CD4-positive, alpha-beta T cell (primary cell): ENCODE measurements around the gene ZSWIM1. TPM values are rescaled to one million over a fixed set of nuclear protein-coding genes. Genes with fewer than 3 reads are reported as not detected.

Source experiments
- ATAC-seq: fragments of 200-7000 bp; cut with Tn5 transposase; one replicate; pipeline ENCODE4 v1.10.0; 2022; ENCODE audit warnings: mild to moderate bottlenecking; ENCODE audit not compliant: poor library complexity
- CTCF ChIA-PET: fragments of 350-600 bp; sonication (Branson Sonifier 250); formaldehyde crosslinking; loops from one replicate; lab custom pipeline; 2021; ENCODE audit warnings: antibody characterized with exemption, inconsistent platforms; lab: Charles Lee
- POLR2A ChIA-PET: fragments of 350-600 bp; sonication (Branson Sonifier 250); formaldehyde crosslinking; loops from one replicate; lab custom pipeline; 2021; ENCODE audit warnings: antibody characterized with exemption, inconsistent platforms; lab: Charles Lee
- DNase-seq, 14 experiments: peaks; one replicate each; pipeline ENCODE4 v3.0.0-alpha.2; 2013 to 2020; ENCODE audit warnings: mixed read lengths in 2 of 14
- H3K27ac ChIP-seq, 2 donors: one replicate each; pipeline versions ENCODE4 v1.5.1 to v1.7.0; 2013; ENCODE audit warnings: low read length in 2 of 2, low read depth in 1 of 2, mild to moderate bottlenecking in 1 of 2
- H3K27me3 ChIP-seq, 2 experiments: 1 replicate in 1 of 2; 2 replicates in 1 of 2; pipeline versions ENCODE4 v1.6.1 to v1.7.0; 2013; ENCODE audit warnings: low read length in 2 of 2, control low read depth in 1 of 2, mild to moderate bottlenecking in 1 of 2, moderate library complexity in 1 of 2; ENCODE audit not compliant: insufficient read depth in 2 of 2, control insufficient read depth in 1 of 2
- H3K36me3 ChIP-seq: one replicate; pipeline ENCODE4 v1.6.1; 2013; ENCODE audit warnings: low read length, control low read depth; ENCODE audit not compliant: insufficient read depth
- H3K4me1 ChIP-seq: one replicate; pipeline ENCODE4 v1.6.1; 2013; ENCODE audit warnings: low read length, control low read depth; ENCODE audit not compliant: insufficient read depth
- H3K4me3 ChIP-seq: one replicate; pipeline ENCODE4 v1.5.1; 2013; ENCODE audit warnings: mild to moderate bottlenecking, low read length, moderate library complexity
- H3K9me3 ChIP-seq, 2 experiments: 1 replicate in 1 of 2; 2 replicates in 1 of 2; pipeline versions ENCODE4 v1.6.1 to v1.7.0; 2013; ENCODE audit warnings: low read length in 2 of 2, mild to moderate bottlenecking in 2 of 2, control low read depth in 1 of 2, moderate library complexity in 1 of 2; ENCODE audit not compliant: control insufficient read depth in 1 of 2, insufficient read depth in 1 of 2
- H3K27ac Mint-ChIP-seq: one replicate; pipeline ENCODE4 v1.8.0; 2020; ENCODE audit warnings: mixed read lengths
- H3K27me3 Mint-ChIP-seq: one replicate; pipeline ENCODE4 v1.8.0; 2021; ENCODE audit warnings: mixed read lengths
- H3K36me3 Mint-ChIP-seq: one replicate; pipeline ENCODE4 v1.8.0; 2021; ENCODE audit warnings: low read depth, mixed read lengths
- H3K4me1 Mint-ChIP-seq: one replicate; pipeline ENCODE4 v1.8.0; 2021; ENCODE audit warnings: low read depth, mixed read lengths
- H3K4me3 Mint-ChIP-seq: one replicate; pipeline ENCODE4 v1.8.0; 2020; ENCODE audit warnings: mild to moderate bottlenecking, mixed read lengths
- H3K9me3 Mint-ChIP-seq: one replicate; pipeline ENCODE4 v1.8.0; 2020; ENCODE audit warnings: mixed read lengths
- intact Hi-C, 2 experiments: fragments of 100-400 bp; cut with DNase I in 1 of 2; cut with micrococcal nuclease in 1 of 2; formaldehyde crosslinking; loops; one replicate each; pipeline versions ENCODE4 v1.15.1 to v1.9.0; 2023 to 2025; cut with DNase I, micrococcal nuclease
- total RNA-seq, 174 experiments: library from RNA in 2 of 174; stranded (reverse) in 2 of 174; gene quantifications; one replicate each; pipeline ENCODE4 v1.2.3 and lab custom pipeline; 2021 to 2026
- TF ChIP-seq, protein P1 (sequence below): fragments of 200-600 bp; IDR thresholded peaks from one replicate; pipeline ENCODE4 v1.8.0; 2022; ENCODE audit warnings: antibody characterized with exemption, mild to moderate bottlenecking

ZSWIM1 gene
- total RNA-seq, 2 experiments from 2014 or later: 9.3 to 10.7 TPM

DNA sequence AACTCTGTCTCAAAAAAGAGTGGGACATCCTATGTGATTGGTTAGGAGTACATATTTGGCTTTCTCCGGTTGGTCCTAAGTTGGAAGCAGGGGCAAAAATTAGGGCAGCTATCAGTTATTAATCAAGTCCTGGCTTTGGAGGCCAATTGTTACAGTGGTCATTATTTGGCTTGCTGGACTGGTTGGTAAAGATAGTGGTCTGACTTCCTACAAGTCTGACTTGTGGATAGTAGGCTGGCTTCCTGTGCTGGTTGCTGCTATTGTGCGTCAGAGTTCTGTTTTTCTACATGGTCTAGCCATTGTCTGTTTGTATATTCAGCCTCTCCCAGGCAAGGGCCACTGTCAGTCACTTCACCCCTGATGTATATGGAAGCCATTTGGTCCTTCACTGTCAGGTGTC, 30.8 kb upstream of the ZSWIM1 start:
- no peaks in the 10 kb centered on the region for H3K27me3 ChIP-seq
- no peaks in the 10 kb centered on the region for H3K9me3 ChIP-seq
- Mint-ChIP-seq H3K36me3 (peaks cover 94% of the 10 kb centered on the region), H3K27me3 (no peaks in the 10 kb centered on the region), H3K9me3 (no peaks in the 10 kb centered on the region), H3K4me1 (peaks cover 14% of the 10 kb centered on the region), H3K4me3 (no peak overlapping the region), H3K27ac (no peak overlapping the region)
- peaks cover 10% of the 10 kb centered on the region for H3K4me1 ChIP-seq
- DNase-seq: no peak
- peaks cover 62% of the 10 kb centered on the region for H3K36me3 ChIP-seq
- H3K27ac ChIP-seq: no peak overlapping the region
- ChIA-PET POLR2A (interaction anchor here (1.4 kb wide), 1 partner anchor 84 kb away, joined by 5 read pairs; the partner anchor contains the start of gene PCIF1), CTCF (no interaction called here)
- TF ChIP-seq, protein P1, sequence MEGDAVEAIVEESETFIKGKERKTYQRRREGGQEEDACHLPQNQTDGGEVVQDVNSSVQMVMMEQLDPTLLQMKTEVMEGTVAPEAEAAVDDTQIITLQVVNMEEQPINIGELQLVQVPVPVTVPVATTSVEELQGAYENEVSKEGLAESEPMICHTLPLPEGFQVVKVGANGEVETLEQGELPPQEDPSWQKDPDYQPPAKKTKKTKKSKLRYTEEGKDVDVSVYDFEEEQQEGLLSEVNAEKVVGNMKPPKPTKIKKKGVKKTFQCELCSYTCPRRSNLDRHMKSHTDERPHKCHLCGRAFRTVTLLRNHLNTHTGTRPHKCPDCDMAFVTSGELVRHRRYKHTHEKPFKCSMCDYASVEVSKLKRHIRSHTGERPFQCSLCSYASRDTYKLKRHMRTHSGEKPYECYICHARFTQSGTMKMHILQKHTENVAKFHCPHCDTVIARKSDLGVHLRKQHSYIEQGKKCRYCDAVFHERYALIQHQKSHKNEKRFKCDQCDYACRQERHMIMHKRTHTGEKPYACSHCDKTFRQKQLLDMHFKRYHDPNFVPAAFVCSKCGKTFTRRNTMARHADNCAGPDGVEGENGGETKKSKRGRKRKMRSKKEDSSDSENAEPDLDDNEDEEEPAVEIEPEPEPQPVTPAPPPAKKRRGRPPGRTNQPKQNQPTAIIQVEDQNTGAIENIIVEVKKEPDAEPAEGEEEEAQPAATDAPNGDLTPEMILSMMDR: no peak
- H3K4me3 ChIP-seq: no peak overlapping the region
- intact Hi-C loops: no loop called here
- ATAC-seq: no peak

DNA sequence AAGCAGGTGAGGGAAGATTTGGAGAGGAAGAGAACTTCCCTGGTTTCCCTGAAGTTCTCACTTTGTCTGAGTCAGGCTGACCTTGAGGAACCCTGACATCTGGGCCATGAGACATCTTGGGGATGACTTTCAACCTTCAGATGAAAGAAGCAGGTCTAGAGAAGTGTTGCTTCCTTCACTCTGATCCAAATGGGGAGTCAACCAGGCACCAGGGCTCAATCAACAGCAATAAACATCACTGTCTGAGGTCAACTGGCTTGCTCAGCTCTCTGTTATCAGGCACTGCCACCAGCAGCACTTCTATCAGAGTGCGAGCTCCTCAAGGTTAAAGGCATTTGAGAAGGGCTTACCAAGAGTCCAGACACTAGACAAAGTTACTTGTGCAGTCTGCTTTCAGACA, 30.1 kb upstream of the ZSWIM1 start:
- CTCF ChIA-PET: no interaction called here
- H3K4me3 Mint-ChIP-seq: no peak overlapping the region

DNA sequence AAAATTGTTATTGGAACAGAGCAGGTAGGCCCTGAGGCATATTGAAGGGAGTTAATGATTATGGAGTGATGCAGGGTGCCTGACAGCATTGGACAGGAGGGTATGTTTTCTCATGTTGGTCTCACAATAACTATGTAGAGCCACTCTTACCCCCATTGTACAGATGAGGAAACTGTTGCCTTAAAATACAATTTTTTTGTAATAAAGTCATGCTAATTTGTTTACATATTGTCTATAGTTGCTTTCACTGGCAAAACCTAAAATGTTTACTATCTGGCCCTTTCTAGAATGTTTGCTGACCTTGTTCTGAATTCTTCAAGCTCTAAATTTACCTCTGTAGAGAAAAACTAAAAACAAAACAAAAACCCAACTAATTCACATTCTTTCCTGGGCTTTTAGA, 29.5 kb upstream of the ZSWIM1 start:
- Histone ChIP-seq H3K36me3 (peaks cover 49% of the 10 kb centered on the region), H3K9me3 (no peaks in the 10 kb centered on the region), H3K27me3 (no peaks in the 10 kb centered on the region), H3K27ac (no peak overlapping the region), H3K4me3 (no peak overlapping the region), H3K4me1 (peaks cover 22% of the 10 kb centered on the region)
- no peak for DNase-seq
- no peaks in the 10 kb centered on the region for H3K27me3 Mint-ChIP-seq
- H3K36me3 Mint-ChIP-seq: peaks cover 83% of the 10 kb centered on the region
- H3K9me3 Mint-ChIP-seq: no peaks in the 10 kb centered on the region
- TF ChIP-seq, protein P1: no peak
- intact Hi-C loops: no loop called here
- no peak overlapping the region for H3K4me3 Mint-ChIP-seq
- no peak overlapping the region for H3K27ac Mint-ChIP-seq
- CTCF ChIA-PET: no interaction called here
- ATAC-seq: no peak
- POLR2A ChIA-PET: no interaction called here
- H3K4me1 Mint-ChIP-seq: peaks cover 24% of the 10 kb centered on the region

More for the DNA sequence above, 30.1 kb upstream of the ZSWIM1 start:
- Histone ChIP-seq H3K27ac (no peak overlapping the region), H3K36me3 (peaks cover 55% of the 10 kb centered on the region), H3K9me3 (no peaks in the 10 kb centered on the region), H3K27me3 (no peaks in the 10 kb centered on the region), H3K4me1 (peaks cover 17% of the 10 kb centered on the region), H3K4me3 (no peak overlapping the region)
- ATAC-seq (no peak), DNase-seq (no peak)
- H3K27ac Mint-ChIP-seq: no peak overlapping the region
- intact Hi-C loops: no loop called here
- peaks cover 19% of the 10 kb centered on the region for H3K4me1 Mint-ChIP-seq
- no peaks in the 10 kb centered on the region for H3K27me3 Mint-ChIP-seq
- TF ChIP-seq, protein P1: no peak
- POLR2A ChIA-PET: no interaction called here
- no peaks in the 10 kb centered on the region for H3K9me3 Mint-ChIP-seq
- H3K36me3 Mint-ChIP-seq: peaks cover 87% of the 10 kb centered on the region
